PC-9 (cell line): Measurements from ENCODE around the gene KRTAP22-1.

ENCODE experiments used
- CTCF ChIP-seq: fragments of 200-600 bp; sonication (generic); conservative IDR thresholded peaks from 2 replicates; pipeline ENCODE4 v1.6.1; 2017; ENCODE audit warnings: mixed run types, antibody characterized with exemption, mild to moderate bottlenecking, moderate library complexity
- EZH2 ChIP-seq: fragments of 200-600 bp; sonication (generic); IDR thresholded peaks from 2 replicates; pipeline ENCODE4 v1.8.0; 2017; ENCODE audit warnings: antibody characterized with exemption, low read depth

DNA sequence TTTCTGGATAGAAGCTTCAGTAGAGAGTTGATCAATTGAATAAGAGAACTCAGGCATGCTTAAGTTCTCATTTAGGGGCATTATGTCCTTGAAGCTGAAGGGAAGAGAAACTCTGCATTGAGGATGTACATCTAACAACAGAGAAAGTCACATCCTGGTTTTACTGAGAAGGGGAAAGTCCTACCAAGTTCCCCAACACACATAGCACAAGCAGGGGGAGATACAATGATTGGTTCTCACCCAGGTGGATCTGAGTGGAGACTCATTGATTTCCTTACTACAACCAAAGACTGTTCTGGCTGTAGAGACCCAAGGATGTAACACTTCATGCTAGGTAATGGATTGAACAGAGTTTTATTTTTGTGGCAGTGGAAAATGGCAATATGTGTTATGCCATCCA lies 14.3 kb downstream of the KRTAP22-1 start:
- TF ChIP-seq CTCF: no peak
- no peak for TF ChIP-seq EZH2
